Thyroid gland (tissue), 4 donors: ENCODE results near the gene NUP58.

ENCODE experiments used
- POLR2A ChIP-seq, 2 donors: fragments of 450-650 bp; IDR thresholded peaks; one replicate each; pipeline ENCODE4 v1.6.1; 2017; ENCODE audit warnings: antibody characterized with exemption in 2 of 2, mild to moderate bottlenecking in 2 of 2, moderate library complexity in 1 of 2
- TF ChIP-seq, protein P1 (sequence below), 6 experiments: fragments of 200-600 bp in 3 of 6; fragments of 450-650 bp in 3 of 6; sonication (generic) in 3 of 6; IDR thresholded peaks; one replicate each; pipeline ENCODE4 v1.5.1; 2016 to 2019; ENCODE audit warnings: antibody characterized with exemption in 6 of 6, mild to moderate bottlenecking in 2 of 6, inconsistent platforms in 1 of 6, moderate library complexity in 1 of 6

DNA sequence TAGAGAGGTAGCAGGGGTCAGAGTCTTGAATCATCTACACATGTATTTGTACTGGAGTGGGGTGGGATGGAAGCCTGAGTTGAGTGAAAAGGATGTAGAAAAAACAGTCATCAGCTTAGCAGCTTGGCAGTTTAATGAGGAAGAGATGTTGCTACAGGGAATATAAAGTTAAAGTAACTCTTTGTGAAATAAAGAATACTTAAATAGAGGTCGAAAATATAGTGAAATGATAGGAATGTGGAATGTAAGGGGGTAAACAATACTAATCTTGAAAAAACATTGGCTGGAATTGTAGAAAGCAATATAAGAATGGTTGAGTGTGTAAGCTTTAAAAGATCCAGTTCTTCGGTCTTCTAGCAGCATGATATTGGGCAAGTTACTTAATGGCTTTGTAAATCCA lies 22.7 kb downstream of the NUP58 start:
- no peak for TF ChIP-seq POLR2A (IDR thresholded peaks at IDR 0.05)
- TF ChIP-seq, protein P1, sequence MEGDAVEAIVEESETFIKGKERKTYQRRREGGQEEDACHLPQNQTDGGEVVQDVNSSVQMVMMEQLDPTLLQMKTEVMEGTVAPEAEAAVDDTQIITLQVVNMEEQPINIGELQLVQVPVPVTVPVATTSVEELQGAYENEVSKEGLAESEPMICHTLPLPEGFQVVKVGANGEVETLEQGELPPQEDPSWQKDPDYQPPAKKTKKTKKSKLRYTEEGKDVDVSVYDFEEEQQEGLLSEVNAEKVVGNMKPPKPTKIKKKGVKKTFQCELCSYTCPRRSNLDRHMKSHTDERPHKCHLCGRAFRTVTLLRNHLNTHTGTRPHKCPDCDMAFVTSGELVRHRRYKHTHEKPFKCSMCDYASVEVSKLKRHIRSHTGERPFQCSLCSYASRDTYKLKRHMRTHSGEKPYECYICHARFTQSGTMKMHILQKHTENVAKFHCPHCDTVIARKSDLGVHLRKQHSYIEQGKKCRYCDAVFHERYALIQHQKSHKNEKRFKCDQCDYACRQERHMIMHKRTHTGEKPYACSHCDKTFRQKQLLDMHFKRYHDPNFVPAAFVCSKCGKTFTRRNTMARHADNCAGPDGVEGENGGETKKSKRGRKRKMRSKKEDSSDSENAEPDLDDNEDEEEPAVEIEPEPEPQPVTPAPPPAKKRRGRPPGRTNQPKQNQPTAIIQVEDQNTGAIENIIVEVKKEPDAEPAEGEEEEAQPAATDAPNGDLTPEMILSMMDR (IDR thresholded peaks at IDR 0.05): no peak
